Endothelial cell of umbilical vein (primary cell): ENCODE results near the gene TTC9.

Source experiments
- CTCF ChIP-seq, 2 donors: IDR thresholded peaks; 1 replicate in 1 of 2; 2 replicates in 1 of 2; pipeline ENCODE4 v1.5.1; 2011; ENCODE audit warnings: low read length in 2 of 2, mild to moderate bottlenecking in 2 of 2, moderate library complexity in 2 of 2, control low read depth in 1 of 2, inconsistent platforms in 1 of 2, low read depth in 1 of 2; ENCODE audit not compliant: insufficient read depth in 1 of 2; ENCODE audit errors: extremely low read depth in 1 of 2
- EZH2 ChIP-seq: IDR thresholded peaks from 2 replicates; pipeline ENCODE4 v1.6.1; 2012; ENCODE audit warnings: borderline replicate concordance, low read depth, mild to moderate bottlenecking, moderate library complexity, low read length, inconsistent platforms; ENCODE audit not compliant: severe bottlenecking
- FOS ChIP-seq: IDR thresholded peaks from 2 replicates; pipeline ENCODE4 v1.6.1; 2011; ENCODE audit warnings: mild to moderate bottlenecking, low read length, moderate library complexity, borderline replicate concordance; ENCODE audit not compliant: insufficient read depth
- GATA2 ChIP-seq: IDR thresholded peaks from 2 replicates; pipeline ENCODE4 v1.7.0; 2011; ENCODE audit warnings: low read depth, mild to moderate bottlenecking, moderate library complexity, mixed read lengths, low read length; ENCODE audit not compliant: insufficient read length, insufficient read depth
- MYC ChIP-seq: IDR thresholded peaks from one replicate; pipeline ENCODE4 v1.6.1; 2011; ENCODE audit warnings: mild to moderate bottlenecking, low read depth, low read length
- POLR2A ChIP-seq: IDR thresholded peaks from 2 replicates; pipeline ENCODE4 v1.6.1; 2012; ENCODE audit warnings: low read depth, mild to moderate bottlenecking, control low read depth, low read length
- POLR2AphosphoS5 ChIP-seq: IDR thresholded peaks from 2 replicates; pipeline ENCODE4 v1.6.1; 2012; ENCODE audit warnings: low read depth, mild to moderate bottlenecking, control low read depth, low read length, moderate library complexity; ENCODE audit not compliant: insufficient read depth
- TF ChIP-seq, protein P1 (sequence below): IDR thresholded peaks from 2 replicates; pipeline ENCODE4 v1.6.1; 2011; ENCODE audit not compliant: insufficient read depth, insufficient read length

GRCh38 chr14:70702161-70702560 lies 60.4 kb downstream of the TTC9 start:
- TF ChIP-seq CTCF (IDR thresholded peaks at IDR 0.05; ENCODE audit: extremely low read depth in 1 of 2, insufficient read depth in 1 of 2, low read depth in 1 of 2, low read length in 2 of 2), result no peak
- TF ChIP-seq POLR2A, result no peak
- TF ChIP-seq POLR2AphosphoS5, result no peak
- no peak for TF ChIP-seq EZH2
- no peak for TF ChIP-seq FOS
- TF ChIP-seq, protein P1, sequence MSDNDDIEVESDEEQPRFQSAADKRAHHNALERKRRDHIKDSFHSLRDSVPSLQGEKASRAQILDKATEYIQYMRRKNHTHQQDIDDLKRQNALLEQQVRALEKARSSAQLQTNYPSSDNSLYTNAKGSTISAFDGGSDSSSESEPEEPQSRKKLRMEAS, result no peak
- TF ChIP-seq GATA2, result no peak
- no peak for TF ChIP-seq MYC
